Upper lobe of left lung (tissue), 6 donors: ENCODE results near the gene CCNY. TPM values are rescaled to one million over a fixed set of nuclear protein-coding genes. Genes with fewer than 3 reads are reported as not detected.

Experiments used
- ATAC-seq, 2 donors: fragments of 200-7000 bp; cut with Tn5 transposase; one replicate each; pipeline ENCODE4 v1.9.1; 2022; ENCODE audit warnings: mild to moderate bottlenecking in 2 of 2, moderate library complexity in 2 of 2; ENCODE audit not compliant: low FRiP score in 2 of 2
- DNase-seq, 2 donors: peaks; one replicate each; pipeline ENCODE4 v3.0.0-alpha.2; 2019 to 2020
- H3K27ac ChIP-seq, 4 donors: fragments of 200-600 bp; sonication (generic); one replicate each; pipeline ENCODE4 v1.5.1; 2016 to 2019
- H3K27me3 ChIP-seq, 4 donors: fragments of 200-600 bp; sonication (generic); one replicate each; pipeline ENCODE4 v1.5.1; 2017 to 2019
- H3K36me3 ChIP-seq, 4 donors: fragments of 200-600 bp; sonication (generic); one replicate each; pipeline ENCODE4 v1.5.1; 2016 to 2019
- H3K4me1 ChIP-seq, 4 donors: fragments of 200-600 bp; sonication (generic); one replicate each; pipeline ENCODE4 v1.5.1; 2018 to 2019
- H3K4me3 ChIP-seq, 4 donors: fragments of 200-600 bp; sonication (generic); one replicate each; pipeline ENCODE4 v1.5.1; 2017 to 2019; ENCODE audit warnings: mild to moderate bottlenecking in 2 of 4, moderate library complexity in 1 of 4
- H3K9me3 ChIP-seq, 4 donors: fragments of 200-600 bp; sonication (generic); one replicate each; pipeline ENCODE4 v1.5.1; 2018 to 2019
- EP300 ChIP-seq, 4 donors: sonication (generic); formaldehyde crosslinking; IDR thresholded peaks; one replicate each; pipeline ENCODE4 v1.5.1; 2017; ENCODE audit warnings: antibody characterized with exemption in 4 of 4, control low read depth in 2 of 4
- POLR2A ChIP-seq, 4 donors: fragments of 450-650 bp; IDR thresholded peaks; one replicate each; pipeline ENCODE4 v1.5.1; 2016 to 2017; ENCODE audit warnings: antibody characterized with exemption in 4 of 4, mild to moderate bottlenecking in 2 of 4
- POLR2AphosphoS5 ChIP-seq, 2 donors: sonication (generic); formaldehyde crosslinking; IDR thresholded peaks; one replicate each; pipeline ENCODE4 v1.5.1; 2017; ENCODE audit warnings: antibody characterized with exemption in 2 of 2
- WGBS, 2 donors: methylation state at CpG; one replicate each; pipeline ENCODE4 v1.1.5; 2017 to 2018; 5-methylcytosine and 5-hydroxymethylcytosine counted together
- total RNA-seq, 6 donors: library from RNA; depleted of rRNA in 4 of 6; stranded (reverse); fragments of >200 nt in 4 of 6; gene quantifications; one replicate each; pipeline versions ENCODE4 v1.1.0 to v1.2.1, GENCODE V29; 2016 to 2021
- TF ChIP-seq, protein P1 (sequence below), 6 experiments: fragments of 450-650 bp in 4 of 6; fragments of 200-600 bp in 2 of 6; sonication (generic) in 2 of 6; IDR thresholded peaks; one replicate each; pipeline ENCODE4 v1.5.1; 2016 to 2019; ENCODE audit warnings: antibody characterized with exemption in 6 of 6
- donor health status: DM: no; HTN: no; CAD: no; lungs with moderate emphysema.
- donor health status: DM: no; HTN: yes; CAD: no; lungs with severe emphysema.

Gene CCNY
- total RNA-seq, 6 donors from 2014 or later, result 22.0 to 80.8 (median 52.5) TPM

DNA sequence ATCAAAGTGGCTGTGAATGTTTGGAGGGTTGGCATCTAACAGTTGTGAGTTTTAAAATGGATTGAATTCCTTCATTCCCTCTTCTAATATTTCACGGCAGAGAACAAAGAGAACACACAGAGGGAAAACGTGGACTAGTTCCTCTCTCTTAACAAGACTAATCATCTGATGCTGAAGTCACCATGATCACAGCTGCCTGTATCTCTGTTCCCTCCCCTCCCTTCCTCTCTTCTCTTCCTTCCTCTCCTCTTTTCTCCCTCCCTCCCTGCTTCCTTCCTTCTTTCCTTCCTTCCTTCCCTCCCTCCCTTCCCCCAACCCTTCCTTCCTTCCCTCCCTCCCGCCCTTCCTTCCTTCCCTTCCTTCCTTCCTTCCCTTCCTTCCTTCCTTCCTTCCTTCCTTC is 258.8 kb downstream of the CCNY start:
- no peaks in the 10 kb centered on the region for H3K27me3 ChIP-seq
- peaks cover 0 to 5% (median 2%) of the 10 kb centered on the region in 4 donors for H3K9me3 ChIP-seq
- TF ChIP-seq POLR2A (IDR thresholded peaks at IDR 0.05), result no peak
- H3K36me3 ChIP-seq, result no peaks in the 10 kb centered on the region
- H3K4me1 ChIP-seq, result no peaks in the 10 kb centered on the region
- H3K4me3 ChIP-seq, result no peak overlapping the region
- no peak overlapping the region for H3K27ac ChIP-seq
- no peak for ATAC-seq
- WGBS, 2 donors, result 32 to 48% methylated on average over 3 of the region's 3 CpGs
- DNase-seq, result no peak

DNA sequence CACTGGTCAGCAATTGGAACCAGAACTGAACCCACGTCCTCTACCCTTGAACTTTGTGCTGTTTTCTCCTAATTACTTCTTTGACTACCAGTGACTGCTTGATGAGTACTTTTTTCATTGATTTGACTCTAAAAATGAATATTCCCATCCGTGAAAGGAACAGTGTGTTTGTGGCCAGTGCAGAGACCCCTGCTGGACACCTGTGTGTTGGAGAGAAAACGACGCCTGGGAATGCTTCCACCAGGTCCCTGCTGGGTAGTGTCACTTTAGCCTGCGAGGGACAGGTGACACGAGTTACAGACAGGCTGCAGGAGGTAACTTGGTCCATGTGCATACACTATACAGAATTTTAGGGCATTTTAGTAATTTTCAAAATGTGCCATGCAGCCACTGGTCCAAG is 262.1 kb downstream of the CCNY start:
- ATAC-seq (no peak), DNase-seq (no peak)
- Histone ChIP-seq H3K4me1 (no peaks in the 10 kb centered on the region), H3K9me3 (no peaks in the 10 kb centered on the region), H3K27ac (no peak overlapping the region), H3K4me3 (no peak overlapping the region), H3K36me3 (no peaks in the 10 kb centered on the region), H3K27me3 (no peaks in the 10 kb centered on the region)
- 43% methylated on average over 6 of the region's 6 CpGs for WGBS, 2 donors
- TF ChIP-seq POLR2A (IDR thresholded peaks at IDR 0.05), result no peak
- no peak for TF ChIP-seq EP300 (IDR thresholded peaks at IDR 0.05)
- TF ChIP-seq POLR2AphosphoS5 (IDR thresholded peaks at IDR 0.05), result no peak
- TF ChIP-seq, protein P1, sequence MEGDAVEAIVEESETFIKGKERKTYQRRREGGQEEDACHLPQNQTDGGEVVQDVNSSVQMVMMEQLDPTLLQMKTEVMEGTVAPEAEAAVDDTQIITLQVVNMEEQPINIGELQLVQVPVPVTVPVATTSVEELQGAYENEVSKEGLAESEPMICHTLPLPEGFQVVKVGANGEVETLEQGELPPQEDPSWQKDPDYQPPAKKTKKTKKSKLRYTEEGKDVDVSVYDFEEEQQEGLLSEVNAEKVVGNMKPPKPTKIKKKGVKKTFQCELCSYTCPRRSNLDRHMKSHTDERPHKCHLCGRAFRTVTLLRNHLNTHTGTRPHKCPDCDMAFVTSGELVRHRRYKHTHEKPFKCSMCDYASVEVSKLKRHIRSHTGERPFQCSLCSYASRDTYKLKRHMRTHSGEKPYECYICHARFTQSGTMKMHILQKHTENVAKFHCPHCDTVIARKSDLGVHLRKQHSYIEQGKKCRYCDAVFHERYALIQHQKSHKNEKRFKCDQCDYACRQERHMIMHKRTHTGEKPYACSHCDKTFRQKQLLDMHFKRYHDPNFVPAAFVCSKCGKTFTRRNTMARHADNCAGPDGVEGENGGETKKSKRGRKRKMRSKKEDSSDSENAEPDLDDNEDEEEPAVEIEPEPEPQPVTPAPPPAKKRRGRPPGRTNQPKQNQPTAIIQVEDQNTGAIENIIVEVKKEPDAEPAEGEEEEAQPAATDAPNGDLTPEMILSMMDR (IDR thresholded peaks at IDR 0.05), result no peak

DNA sequence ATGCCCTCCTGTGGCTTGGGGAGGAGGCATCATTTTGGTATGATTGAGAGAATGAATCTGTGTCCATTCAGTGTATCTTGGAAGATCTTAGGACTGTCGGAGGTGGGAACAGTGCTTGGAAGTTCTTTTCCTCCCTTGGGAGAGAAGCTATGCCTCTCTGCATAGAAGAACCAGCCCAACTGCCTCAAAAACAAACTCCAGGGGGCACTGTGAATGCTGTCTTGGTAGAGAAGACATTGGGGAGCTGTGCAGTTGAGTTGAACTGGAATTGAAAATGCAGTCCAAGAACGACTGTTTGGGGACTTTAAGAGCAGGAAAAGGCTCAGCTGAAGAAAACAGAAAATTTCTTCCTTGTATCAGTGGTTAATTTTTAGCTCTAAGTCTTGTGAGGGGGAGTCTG is 263.9 kb downstream of the CCNY start:
- no peak overlapping the region for H3K27ac ChIP-seq
- DNase-seq, result no peak
- 58 to 66% methylated on average over 2 of the region's 2 CpGs for WGBS, 2 donors

DNA sequence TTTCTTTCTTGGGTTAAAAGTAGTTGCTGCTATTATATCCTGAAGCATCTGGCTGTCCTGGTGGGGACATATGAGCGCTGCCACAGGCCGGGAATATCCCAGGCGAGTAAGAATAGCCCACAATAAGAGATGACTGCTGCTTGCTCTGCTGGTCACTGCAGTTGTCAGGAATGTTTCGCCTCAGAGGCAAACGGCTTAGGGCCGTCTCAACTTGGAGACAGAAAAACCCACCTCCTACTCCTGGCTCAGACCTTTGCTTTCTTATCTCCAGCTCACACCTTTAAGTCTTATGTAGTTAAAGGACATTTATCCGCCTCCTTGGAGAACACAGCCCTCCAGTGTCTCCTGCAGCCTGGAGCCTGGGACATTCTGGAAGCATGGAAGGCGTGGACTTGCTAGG is 268.9 kb downstream of the CCNY start, which contains the start of gene GJD4:
Gene GJD4, plus strand, starts transcription at position 151 of the 400 bp plus-strand sequence. Its CDS starts 227 bp downstream, at position 378.
- H3K4me1 ChIP-seq, result peaks cover 9 to 16% (median 11%) of the 10 kb centered on the region in 4 donors
- ATAC-seq (no peak), DNase-seq (no peak)
- no peak for TF ChIP-seq POLR2AphosphoS5 (IDR thresholded peaks at IDR 0.05)
- TF ChIP-seq POLR2A (IDR thresholded peaks at IDR 0.05), result no peak
- no peak for TF ChIP-seq EP300 (IDR thresholded peaks at IDR 0.05)
- TF ChIP-seq, protein P1 (IDR thresholded peaks at IDR 0.05), result no peak
- 58 to 68% methylated on average over 8 of the region's 8 CpGs for WGBS, 2 donors
- H3K4me3 ChIP-seq, result no peak within 1 kb of the TSS
- H3K27me3 ChIP-seq, result peaks cover 0 to 13% (median 7%) of the 10 kb centered on the region in 4 donors
- no peaks in the 10 kb centered on the region for H3K36me3 ChIP-seq
- H3K27ac ChIP-seq, result no peak within 1 kb of the TSS
- H3K9me3 ChIP-seq, result no peaks in the 10 kb centered on the region

More for the DNA sequence above, 263.9 kb downstream of the CCNY start:
- H3K4me3 ChIP-seq, result no peak overlapping the region
- H3K9me3 ChIP-seq, result no peaks in the 10 kb centered on the region
- TF ChIP-seq, protein P1 (IDR thresholded peaks at IDR 0.05), result no peak
- no peak for TF ChIP-seq EP300 (IDR thresholded peaks at IDR 0.05)
- TF ChIP-seq POLR2A (IDR thresholded peaks at IDR 0.05), result no peak
- no peak for TF ChIP-seq POLR2AphosphoS5 (IDR thresholded peaks at IDR 0.05)
- no peaks in the 10 kb centered on the region for H3K27me3 ChIP-seq
- no peaks in the 10 kb centered on the region for H3K4me1 ChIP-seq
- ATAC-seq, result no peak
- no peaks in the 10 kb centered on the region for H3K36me3 ChIP-seq

DNA sequence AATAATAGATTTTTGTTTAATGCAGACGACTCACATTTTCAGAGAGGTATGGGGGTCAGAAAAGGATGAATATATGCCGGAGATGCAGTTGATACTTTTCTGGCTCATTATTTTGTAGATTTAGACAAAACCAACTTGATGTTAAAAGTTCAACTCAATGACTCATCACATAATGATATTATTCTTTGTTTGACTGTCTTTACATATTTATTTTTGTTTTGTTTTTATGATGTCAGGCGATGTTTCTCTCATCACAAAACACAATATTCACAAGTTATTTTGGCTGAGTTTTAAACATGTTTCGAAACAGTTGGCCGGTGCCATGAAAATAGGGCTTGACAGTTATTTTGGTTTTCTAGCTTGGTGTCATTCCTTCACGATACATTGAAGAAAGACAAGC is 270.1 kb downstream of the CCNY start:
- Histone ChIP-seq H3K36me3 (no peaks in the 10 kb centered on the region), H3K27ac (no peak overlapping the region), H3K27me3 (peaks cover 0 to 13% (median 7%) of the 10 kb centered on the region in 4 donors), H3K4me1 (peaks cover 9 to 16% (median 11%) of the 10 kb centered on the region in 4 donors), H3K4me3 (no peak overlapping the region), H3K9me3 (no peaks in the 10 kb centered on the region)
- WGBS, 2 donors, result 74 to 81% methylated on average over 6 of the region's 6 CpGs
- ATAC-seq (no peak), DNase-seq (no peak)
- TF ChIP-seq EP300 (IDR thresholded peaks at IDR 0.05), result no peak
- TF ChIP-seq POLR2AphosphoS5 (IDR thresholded peaks at IDR 0.05), result no peak
- TF ChIP-seq, protein P1 (IDR thresholded peaks at IDR 0.05), result no peak
- TF ChIP-seq POLR2A (IDR thresholded peaks at IDR 0.05), result no peak
